NCI-H446 (cell line): ENCODE data around the gene CARD10.

Source experiments
- DNase-seq, 2 experiments: peaks; one replicate each; lab custom pipeline; 2025; lab: John Stamatoyannopoulos, UW

CARD10 gene

DNA sequence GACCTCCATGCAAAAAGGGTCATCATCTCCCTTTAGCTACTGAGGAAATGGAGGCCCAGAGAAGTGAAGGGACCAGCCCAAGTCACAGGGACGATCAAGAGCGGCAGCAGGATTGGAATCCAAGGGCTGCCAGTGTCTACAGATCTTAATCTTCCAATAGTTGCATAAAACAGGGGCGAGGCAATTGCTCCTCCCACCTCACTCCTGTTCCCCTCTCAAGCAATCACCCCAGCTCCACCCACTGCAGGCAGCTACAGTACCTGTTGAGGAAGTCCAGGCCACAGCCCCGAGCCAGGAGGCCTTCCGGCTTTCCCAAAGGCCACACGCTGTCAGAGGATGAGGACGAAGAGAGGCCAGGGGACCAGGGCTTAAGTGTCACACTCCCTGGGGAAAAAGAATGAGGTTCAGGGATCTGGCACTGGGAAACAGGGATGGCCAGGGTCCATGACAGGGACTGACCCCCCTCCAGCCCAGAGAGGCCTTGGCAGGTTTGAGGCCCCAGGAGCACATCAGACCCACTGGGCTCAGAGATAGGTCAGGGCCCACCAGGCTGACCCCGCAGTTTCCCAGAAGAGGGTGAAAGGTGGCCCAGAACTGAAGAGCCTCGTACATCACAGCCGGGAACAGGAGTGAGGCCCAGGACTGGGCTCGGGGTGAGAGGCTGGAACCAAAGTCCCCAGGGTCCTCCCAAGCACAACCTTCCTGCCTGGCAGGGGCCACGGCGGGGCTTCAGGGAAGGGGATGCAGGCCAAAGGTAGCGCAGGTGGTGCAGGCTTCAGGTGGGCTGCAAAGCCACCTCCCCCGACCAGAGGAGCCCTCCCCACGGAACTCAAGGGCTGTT is 16.7 kb downstream of the CARD10 start:
- DNase-seq: no peak

DNA sequence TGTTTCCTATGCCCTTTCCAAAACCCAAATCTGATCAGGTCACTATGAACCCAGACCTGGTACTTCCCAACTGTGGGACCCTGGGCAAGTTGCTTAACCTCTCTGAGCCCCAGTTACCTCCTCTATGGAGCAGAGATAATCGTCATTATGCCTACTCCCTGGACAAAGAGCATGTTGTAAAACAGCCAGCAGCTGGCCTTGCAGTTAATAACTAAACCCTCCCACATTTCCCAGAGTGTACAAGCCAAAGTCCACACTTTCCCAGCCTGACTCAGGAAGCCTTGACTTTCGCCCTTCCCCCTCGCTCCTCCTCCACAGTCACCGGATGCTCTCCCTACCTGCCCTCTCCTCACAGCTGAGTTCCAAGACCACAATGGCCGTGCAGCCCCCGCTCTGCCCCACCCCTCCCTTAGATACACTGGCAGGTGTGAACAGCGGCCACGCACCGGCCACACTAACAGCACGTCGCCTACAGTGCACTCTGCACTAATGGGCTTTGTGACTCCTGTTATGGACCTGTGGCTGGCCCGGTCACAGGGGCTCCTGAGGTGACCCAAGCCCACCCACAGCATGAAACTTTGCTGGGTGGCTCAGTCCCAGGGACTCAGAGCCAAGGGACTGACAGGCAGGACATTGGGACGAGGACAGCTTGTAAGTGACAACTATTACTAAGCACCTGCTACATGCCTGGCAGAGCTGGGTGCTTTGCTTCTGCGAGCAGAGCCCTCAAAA is 17.4 kb downstream of the CARD10 start:
- DNase-seq: no peak

DNA sequence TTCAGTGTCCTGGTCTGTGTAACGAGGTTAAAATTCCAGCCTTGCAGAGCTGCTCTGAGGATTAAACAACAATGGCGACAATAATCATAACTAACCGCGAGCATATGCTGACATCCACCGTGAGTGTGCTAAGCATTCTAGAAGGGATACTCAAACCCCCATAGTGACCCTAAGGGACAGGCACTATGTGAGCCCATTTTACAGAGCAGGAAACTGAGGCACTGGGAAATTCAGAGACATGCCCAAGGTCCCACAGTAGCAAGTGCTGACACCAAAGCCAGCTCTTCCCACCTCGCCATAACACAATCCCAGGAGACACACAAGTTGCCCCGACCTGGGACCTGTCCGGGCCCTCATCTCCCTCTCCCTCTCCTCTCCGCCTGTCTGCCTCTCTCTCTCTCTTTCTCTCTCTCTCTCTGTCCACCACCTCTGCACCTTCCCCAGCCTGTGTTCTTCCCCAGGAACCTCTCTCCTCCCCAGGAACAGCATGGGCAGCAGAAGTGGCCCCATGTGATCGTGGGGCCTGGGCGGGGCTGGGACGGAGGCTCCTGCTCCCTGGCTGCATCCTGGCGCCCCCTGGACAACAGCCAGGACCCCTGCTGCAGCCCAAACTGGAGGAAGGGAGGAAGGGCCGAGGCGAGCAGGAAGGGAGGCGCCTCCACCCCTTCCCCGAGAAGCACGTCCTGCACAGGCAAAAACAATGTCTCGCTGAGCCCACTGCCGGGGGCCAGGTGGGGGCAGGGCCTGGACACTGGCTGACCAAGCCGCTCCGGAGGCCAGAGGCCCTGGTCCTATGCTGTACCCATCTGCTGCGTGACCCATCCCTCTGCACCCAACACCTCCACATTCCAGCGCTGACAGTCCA is 18.2 kb downstream of the CARD10 start:
- no peak for DNase-seq

DNA sequence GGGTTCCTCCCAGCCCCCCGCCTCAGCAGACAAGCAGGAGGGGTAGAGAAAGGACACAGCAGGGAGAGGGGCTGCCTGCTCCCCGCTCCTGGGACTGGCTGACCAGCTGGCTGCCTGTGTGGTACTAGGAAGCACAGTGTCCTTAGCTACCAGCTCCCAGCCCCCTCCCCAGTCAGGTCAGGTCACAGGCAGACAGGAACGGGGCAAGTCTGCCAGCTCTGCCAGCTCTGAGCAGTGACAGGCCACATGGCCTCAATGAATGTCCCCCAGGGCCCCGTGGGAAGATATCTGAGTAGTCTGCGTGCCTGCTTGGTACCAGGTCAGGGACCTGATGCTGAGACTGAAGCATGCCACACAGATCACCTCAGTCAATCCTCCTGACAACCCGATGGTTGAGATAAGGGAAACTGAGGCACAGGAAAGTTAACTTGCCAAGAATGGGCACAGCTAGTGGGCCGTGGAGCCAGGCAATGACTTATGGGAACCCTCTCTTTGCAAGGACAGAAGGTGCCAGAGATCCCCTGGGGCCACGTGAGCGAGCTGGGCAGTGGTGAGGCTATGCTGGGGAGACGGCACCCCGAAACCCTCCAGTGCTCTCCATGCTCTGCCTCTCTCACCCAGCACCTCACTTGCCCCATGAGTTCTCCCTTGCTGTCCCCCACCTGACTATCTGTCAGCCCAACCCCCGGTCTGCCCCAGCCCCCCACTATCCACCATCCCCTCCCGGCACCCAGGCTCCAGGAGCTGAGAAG is 19.2 kb downstream of the CARD10 start:
- no peak for DNase-seq

DNA sequence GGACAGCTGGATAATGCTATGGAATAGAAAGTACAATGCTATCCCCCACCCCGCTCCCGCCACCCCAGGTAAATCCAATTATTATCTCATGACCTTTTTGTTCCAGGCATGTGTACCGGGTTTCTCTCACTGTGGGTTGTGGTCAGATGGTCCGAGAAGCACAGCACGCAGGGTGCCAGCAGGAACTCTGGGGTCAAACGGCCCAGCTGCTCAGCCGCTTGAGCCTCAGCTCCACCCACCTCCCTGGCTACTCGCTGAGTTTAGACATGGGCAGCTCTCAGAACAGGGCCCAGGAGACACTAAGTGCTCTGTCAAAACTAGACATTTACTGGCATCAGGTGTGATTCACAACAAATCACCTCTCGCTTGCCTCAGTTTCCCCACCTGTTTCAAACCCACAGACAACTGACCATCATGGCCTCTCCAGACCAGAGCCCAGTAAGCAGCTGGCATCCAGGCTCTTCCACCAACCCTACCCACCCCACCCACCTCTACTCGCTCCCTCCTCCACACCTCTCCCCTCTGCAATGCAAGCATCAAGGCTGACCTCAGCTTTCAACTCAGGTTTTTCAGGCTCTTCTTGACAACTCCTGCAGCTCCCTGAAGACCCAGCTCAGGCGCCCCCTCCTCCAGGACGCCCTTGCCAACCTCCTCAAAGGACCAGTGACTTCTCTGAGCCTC is 20.0 kb downstream of the CARD10 start:
- no peak for DNase-seq

DNA sequence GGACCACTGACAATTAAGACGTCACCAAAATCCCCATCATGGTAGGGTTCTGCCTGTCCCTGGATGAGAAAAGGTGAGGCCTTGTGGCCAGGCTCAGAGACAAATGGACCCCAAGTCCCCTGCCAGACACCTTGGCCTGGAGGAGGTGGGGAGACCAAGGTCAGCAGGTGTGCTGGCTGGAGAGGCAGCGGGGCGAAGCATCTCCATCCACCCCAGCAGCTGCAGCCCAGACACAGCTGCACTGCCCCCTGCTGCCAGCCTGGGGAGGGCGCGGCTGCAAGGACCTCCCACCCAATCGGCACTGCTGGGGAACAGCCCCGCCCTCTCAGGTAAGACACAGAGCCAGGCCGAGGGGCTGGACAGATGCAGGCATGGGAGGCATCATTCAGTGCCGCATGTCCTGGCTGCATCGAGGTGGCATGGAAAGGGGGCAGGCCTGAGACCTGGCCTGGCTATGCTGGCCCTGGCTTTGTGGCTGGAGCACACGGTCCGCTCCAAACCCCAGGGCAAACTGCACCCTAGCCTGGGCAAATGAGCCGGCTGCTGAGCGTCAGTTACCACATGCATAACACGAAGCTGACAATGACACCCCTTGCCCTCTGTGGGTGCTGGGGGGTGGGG is 20.8 kb downstream of the CARD10 start:
- no peak for DNase-seq

DNA sequence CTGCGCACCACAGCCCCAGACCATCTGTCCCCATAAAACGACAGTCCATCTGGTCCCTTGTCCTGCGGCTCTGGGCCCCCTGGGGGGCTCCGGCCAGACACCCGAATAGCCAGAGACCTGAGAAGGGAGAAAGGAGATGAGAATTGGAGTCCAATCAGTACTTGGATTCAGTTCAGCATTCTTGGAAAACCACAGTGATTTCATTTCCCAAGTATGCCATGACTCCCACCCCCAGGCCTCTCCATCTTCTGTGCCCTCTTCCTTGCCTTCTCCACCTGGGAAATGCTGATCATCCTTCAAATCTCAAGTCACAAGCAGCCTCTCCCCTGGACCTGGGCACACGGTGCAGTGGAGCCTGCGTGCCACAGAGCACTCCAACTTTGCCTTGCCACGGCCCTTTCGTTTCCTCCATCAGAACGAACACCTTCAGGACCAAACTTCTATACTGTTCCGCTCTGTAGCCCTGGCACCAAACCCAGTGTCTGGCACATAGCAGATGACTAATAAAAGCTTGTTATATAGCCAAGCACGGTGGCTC is 22.1 kb downstream of the CARD10 start:
- DNase-seq: no peak

DNA sequence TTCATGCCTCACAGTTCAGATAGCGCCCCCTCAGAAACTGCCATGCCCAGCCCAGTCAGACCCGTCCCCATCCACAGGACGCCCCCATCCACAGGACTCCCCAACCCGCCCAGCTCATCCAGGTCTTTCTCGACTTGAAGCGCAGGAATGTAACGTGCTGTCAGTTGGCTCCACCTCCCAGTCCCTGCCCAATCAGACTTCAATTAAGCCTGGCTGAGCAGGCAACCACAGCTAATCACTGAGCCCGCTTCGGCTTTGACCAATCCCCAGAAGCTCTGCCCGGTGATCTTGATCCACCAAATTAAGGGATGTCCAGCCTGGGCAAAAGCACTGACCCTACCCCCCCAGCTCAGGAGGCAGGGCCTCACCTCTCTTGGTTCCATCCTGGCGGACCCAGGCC is 22.6 kb downstream of the CARD10 start:
- DNase-seq: no peak

DNA sequence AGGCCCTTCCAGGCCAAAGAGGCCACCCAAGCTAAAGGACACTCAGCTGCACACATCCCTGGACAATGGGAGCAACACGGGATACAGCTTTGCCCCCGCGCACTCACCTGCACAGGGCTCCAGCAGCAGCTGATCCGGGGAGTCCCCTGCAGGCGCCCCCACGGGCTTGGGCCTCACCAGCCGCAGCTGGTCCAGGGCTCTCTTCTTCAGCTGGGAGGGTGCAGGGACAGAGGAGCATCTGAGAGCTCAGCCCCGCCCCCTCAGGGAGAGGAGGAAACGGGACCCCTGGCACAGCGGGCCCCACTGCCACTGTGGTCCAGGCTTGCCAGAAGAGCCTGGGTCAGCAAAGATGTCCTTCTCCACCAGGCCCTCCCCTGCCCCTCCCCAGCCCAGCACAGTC is 25.2 kb downstream of the CARD10 start:
- no peak for DNase-seq

DNA sequence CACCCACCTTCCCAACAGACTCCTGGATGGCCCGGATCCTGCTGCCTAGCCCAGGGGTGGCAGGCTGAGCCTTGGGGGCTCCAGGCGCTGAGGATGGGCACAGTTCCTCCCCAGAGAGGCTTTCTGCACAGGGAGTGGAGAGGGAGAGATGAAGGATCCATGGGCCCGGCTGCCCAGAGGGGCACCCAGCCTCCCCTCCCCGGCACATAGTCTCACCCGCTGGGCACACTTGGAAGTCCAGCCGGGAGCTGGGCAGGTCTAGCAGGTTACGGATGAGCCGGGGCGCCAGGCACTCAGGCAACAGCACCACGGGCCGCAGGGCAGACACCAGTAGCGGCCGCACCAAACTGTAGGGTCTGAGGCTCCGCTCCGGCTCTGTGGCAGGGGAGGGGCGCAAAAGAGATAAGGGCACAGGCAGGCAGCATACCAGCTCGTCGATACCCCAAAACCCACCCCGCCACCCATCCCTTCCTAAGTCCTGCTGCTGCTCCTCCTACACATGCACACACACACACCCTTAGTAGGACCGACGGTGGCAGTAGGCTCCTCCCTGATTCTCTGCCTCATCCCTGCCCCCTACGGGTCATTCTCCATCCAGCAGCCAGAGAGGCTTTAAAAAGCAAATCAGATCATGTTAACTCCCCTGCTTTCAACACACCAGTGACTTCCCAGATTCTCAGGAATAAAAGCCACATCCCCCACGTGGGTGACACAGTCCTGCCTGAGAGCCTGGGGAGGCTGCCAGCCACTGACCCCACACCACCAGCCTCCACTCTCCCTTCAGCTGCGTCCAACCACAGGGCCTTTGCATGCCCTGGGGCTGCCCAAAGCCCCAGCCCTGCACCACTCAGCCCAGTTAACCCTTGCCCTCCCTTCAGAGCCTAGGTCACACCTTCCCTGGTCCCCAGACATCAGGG is 26.5 kb downstream of the CARD10 start:
- DNase-seq: no peak

DNA sequence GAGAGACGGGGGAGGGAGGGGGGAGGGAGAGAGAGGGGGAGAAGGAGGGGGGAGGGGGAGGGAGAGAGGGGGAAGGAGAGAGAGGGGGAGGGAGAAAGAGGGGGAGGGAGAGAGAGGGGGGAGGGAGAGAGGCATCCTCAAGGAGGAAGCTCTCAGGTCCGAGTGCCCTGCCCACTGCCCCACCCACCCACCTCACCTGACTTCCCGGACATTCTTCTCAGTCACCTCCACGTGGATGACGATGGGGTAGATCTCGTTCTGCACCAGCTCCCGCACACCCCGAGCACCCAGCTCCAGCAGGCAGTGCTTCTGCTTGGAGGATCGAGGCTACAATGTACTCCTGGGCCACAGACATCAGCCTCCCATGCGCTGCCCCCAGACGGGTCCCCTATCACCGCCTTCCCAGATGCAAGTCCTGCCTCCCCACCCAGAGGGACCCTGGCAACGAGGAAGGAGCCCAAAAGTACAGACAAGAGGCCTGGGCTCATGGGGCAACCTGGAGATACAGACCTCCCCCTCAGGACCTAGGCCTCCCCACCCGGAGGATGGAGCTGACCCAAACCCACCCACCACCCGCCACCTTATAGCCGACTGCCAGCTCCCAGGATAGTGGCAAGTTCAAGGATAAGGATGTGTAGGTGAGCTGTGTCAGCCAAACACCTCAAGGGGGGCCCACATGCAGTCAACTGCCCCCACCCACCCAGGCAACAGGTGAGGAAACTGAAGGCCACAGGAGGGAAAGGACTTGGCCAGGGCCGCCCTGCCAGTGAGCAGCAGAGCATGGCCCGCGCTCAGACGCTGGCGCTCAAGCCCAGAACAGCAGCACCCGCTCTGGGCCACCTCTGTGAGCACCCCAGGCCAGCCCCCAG is 27.4 kb downstream of the CARD10 start:
- DNase-seq: no peak

DNA sequence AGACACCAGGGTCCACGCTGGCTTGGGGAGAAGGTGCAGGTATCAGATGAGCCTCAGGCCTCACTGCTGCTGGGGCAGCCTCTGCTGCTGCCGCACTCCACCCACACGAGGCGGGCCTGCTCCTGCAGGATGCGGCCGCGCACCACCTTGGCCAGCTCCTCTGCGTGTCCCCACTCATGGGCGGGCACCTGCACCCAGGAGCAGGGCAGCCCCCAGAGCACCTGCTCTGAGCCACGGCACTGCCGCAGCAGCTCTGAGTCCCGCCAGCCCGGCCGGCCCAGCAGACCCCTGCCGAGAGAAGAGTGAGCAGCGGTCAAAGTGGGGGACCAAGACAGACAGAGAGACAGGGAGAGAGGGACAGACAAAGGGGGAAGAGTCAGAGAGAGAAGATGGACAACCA is 28.1 kb downstream of the CARD10 start:
- DNase-seq: no peak

DNA sequence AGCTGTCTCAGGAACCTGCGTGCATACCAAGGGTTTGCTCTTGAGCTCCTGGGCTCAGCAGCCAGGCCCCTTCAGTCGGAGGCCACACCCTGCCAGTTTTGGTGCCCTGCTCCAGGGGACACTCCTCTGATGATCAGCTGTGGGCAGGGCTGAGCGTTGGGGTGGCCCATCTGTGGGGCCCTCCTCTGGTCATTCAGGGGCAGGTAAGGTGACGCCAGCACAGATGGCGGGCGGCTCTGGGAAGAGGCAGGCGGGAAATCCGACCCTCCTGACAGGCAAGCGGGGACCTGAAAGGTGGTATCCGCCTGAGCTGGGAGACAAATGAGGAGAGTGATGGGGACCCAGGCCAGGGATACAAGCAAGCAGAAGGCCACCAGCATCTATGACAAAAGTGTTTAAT is 29.2 kb downstream of the CARD10 start:
- DNase-seq: no peak

DNA sequence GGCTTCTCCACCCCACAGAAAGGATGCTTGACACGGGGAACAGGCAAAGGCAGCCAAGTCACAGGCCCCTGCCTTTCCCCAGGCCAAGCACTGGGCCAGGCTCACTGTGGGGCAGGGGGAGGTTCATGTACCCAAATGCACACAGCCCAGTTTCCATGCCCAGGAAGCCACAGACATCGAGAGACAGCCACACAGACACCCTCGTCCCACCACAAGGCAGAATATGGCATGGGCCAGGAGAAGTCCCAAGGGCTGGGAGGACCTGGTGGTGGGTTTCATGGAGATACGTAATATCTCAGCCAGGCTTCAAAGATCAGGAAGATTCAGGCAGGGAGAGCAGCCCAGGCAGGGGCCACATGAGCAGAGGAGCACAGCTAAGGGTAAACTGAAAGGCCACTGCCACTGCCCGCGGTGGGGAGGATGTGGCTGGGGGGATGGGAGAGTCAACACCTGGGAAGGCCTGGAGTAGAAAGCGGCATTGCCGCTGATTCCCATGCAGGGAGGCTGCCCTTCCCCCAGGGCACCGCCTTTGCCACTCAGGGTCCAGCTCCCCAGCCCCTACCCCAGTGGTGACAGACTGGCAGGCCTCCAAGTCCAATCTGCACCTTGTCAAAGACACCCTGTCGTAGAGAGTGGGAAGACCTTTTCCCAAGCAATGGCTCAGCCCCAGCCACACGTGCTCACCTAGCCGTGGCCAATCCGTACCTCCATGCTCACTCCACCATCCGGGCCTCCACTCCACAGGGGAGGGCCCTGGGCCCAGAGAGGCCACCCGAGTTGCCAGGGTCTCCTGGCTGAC is 30.7 kb downstream of the CARD10 start:
- DNase-seq: no peak

DNA sequence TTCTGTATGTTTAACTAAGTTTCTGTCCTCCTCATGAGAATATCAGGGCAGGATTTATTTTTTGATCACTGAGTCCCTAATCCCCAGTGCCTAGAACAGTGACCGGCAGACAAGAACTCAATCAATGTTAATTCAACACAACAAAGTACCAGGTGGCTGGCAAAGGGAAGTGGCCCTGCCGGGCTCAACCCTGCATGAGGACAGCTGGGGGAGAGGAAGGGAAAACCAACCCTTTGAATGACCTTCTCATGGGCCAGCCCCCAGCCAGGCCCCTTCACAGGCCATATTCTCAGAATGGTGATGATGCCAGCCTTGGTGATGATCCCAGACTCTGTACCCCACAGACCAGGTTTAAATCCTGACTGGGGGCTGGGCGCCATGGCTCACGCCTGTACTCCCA is 31.6 kb downstream of the CARD10 start:
- DNase-seq: no peak

DNA sequence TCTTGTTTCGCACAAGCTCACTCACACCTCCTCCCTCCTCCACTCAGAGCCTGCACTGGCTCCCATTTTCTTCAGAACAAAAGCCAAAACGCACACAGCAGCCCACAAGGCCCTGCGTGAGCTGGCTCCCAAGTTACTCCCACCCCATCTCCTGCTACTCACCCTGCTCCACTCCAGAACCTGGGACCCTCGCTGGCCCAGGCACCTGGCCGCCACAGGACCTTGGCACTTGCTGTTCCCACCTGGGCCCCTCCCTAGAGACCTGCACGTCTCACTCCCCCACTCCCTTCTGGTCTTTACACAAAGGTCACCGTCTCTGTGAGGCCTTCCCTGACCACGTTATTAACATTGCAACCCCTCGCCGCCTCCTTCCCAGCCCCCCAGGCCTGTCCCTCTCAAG is 32.1 kb downstream of the CARD10 start:
- no peak for DNase-seq

DNA sequence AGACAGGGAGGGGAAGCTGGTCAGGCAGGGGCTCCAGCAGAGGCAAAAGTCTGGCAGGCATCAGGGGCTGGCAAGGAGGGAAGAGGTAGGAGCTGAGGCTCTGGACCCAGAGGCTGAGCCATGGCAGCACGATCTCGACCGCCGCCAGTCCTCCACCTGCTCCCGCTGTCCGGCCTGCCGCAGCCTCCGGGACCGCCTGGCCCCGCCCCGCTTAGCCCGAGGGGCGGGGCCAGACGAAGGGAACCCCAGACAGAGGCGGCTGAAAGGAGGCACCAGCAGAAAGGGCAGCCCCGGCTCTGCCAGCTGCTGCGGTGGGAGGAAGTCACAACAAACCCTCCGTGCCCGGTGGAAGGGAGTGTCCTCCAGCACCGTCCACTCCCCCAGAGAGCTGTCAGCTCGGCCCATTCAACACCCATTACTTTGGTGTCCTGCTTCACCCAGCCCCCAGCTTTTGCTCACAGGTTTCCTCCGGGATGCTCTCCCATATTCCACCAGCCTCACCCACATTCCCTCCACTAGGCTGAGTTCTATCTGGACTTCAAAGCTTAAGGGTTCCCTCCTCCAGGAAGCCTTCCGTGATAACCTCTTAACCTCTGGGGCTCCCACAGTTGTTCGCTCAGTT is 32.9 kb downstream of the CARD10 start, which contains the start of gene MFNG:
Gene MFNG (minus strand): TSS at position 161 of the 622 bp plus-strand sequence. CDS start 207 bp downstream, outside the sequence.
- no peak for DNase-seq
